ENCODE results near the gene TATDN3.
A peak's percentile ranks its signal among the peaks of the same experiment; 100 is the strongest.

Gene TATDN3

GRCh38 chr1:212847549-212847948, 55.9 kb downstream of the TATDN3 start, which contains the start of gene SPATA45:
TSS of gene SPATA45 (minus strand) at chr1:212847649. CDS start at chr1:212836149, 11,500 bp downstream.
- TF ChIP-seq EZH2 (IDR thresholded peaks at IDR 0.05; ENCODE audit: borderline replicate concordance, low read depth, low read length, severe bottlenecking) = no peak
- Histone ChIP-seq H3K36me3 (ENCODE audit: insufficient read depth, low read length) (no peaks in the 10 kb centered on the region), H2AFZ (ENCODE audit: low read depth, low read length) (no peak within 1 kb of the TSS), H3K27me3 (ENCODE audit: insufficient read depth, low read length, poor library complexity) (no peaks in the 10 kb centered on the region), H3K4me2 (ENCODE audit: insufficient read depth, low read length) (no peak within 1 kb of the TSS), H3K9ac (ENCODE audit: low read depth, low read length) (no peak within 1 kb of the TSS), H3K9me3 (ENCODE audit: insufficient read depth, low read length, severe bottlenecking) (peaks cover 4% of the 10 kb centered on the region), H3K4me1 (ENCODE audit: insufficient read depth, low read length) (no peaks in the 10 kb centered on the region), H3K4me3 (ENCODE audit: low read depth in 1 of 2, low read length in 2 of 2) (no peak within 1 kb of the TSS), H3K27ac (ENCODE audit: low read length) (no peak within 1 kb of the TSS), H3K79me2 (ENCODE audit: insufficient read depth, low read length) (no peaks in the 10 kb centered on the region), H4K20me1 (ENCODE audit: insufficient read depth, low read length) (no peaks in the 10 kb centered on the region)
- no peak for ATAC-seq (ENCODE audit: insufficient read depth, low read depth)
- no peak for DNase-seq

GRCh38 chr1:212852105-212852688, 60.5 kb downstream of the TATDN3 start:
- Histone ChIP-seq H3K9me3 (ENCODE audit: insufficient read depth, low read length, severe bottlenecking) (no peaks in the 10 kb centered on the region), H3K79me2 (ENCODE audit: insufficient read depth, low read length) (peaks cover 8% of the 10 kb centered on the region), H3K4me3 (ENCODE audit: low read depth in 1 of 2, low read length in 2 of 2) (no peak overlapping the region), H3K4me2 (ENCODE audit: insufficient read depth, low read length) (no peak overlapping the region), H3K9ac (ENCODE audit: low read depth, low read length) (no peak overlapping the region), H4K20me1 (ENCODE audit: insufficient read depth, low read length) (no peaks in the 10 kb centered on the region), H3K4me1 (ENCODE audit: insufficient read depth, low read length) (peaks cover 12% of the 10 kb centered on the region), H2AFZ (ENCODE audit: low read depth, low read length) (no peak overlapping the region), H3K36me3 (ENCODE audit: insufficient read depth, low read length) (peaks cover 4% of the 10 kb centered on the region; the same call in 1 of the 2 replicates), H3K27ac (ENCODE audit: low read length) (no peak overlapping the region), H3K27me3 (ENCODE audit: insufficient read depth, low read length, poor library complexity) (no peaks in the 10 kb centered on the region)
- ATAC-seq (ENCODE audit: insufficient read depth, low read depth) (no peak), DNase-seq (no peak)
- no peak for TF ChIP-seq CTCF (IDR thresholded peaks at IDR 0.05; ENCODE audit: borderline replicate concordance, extremely low read depth, low read length, poor library complexity, severe bottlenecking)
- no peak for TF ChIP-seq EZH2 (IDR thresholded peaks at IDR 0.05; ENCODE audit: borderline replicate concordance, low read depth, low read length, severe bottlenecking)

- TF ChIP-seq EZH2 (IDR thresholded peaks at IDR 0.05; ENCODE audit: borderline replicate concordance, low read depth, low read length, severe bottlenecking) (no peak), CTCF (IDR thresholded peaks at IDR 0.05; ENCODE audit: borderline replicate concordance, extremely low read depth, low read length, poor library complexity, severe bottlenecking) (no peak)
- H2AFZ ChIP-seq (ENCODE audit: low read depth, low read length) = no peak overlapping the region
- H3K4me3 ChIP-seq (ENCODE audit: low read depth in 1 of 2, low read length in 2 of 2) = no peak overlapping the region
- H3K27ac ChIP-seq (ENCODE audit: low read length) = no peak overlapping the region
- H3K4me1 ChIP-seq (ENCODE audit: insufficient read depth, low read length) = peaks cover 17% of the 10 kb centered on the region
- H3K9me3 ChIP-seq (ENCODE audit: insufficient read depth, low read length, severe bottlenecking) = no peaks in the 10 kb centered on the region
- H3K27me3 ChIP-seq (ENCODE audit: insufficient read depth, low read length, poor library complexity) = no peaks in the 10 kb centered on the region
- no peak overlapping the region for H3K4me2 ChIP-seq (ENCODE audit: insufficient read depth, low read length)
- H3K36me3 ChIP-seq (ENCODE audit: insufficient read depth, low read length) = peaks cover 4% of the 10 kb centered on the region; the same call in 1 of the 2 replicates
- no peaks in the 10 kb centered on the region for H4K20me1 ChIP-seq (ENCODE audit: insufficient read depth, low read length)
- DNase-seq = no peak
- no peak for ATAC-seq (ENCODE audit: insufficient read depth, low read depth)
- peaks cover 21% of the 10 kb centered on the region for H3K79me2 ChIP-seq (ENCODE audit: insufficient read depth, low read length)
- H3K9ac ChIP-seq (ENCODE audit: low read depth, low read length) = no peak overlapping the region
Observed at GRCh38 chr1:212853658-212854057, 62.0 kb downstream of the TATDN3 start.

- H3K9me3 ChIP-seq (ENCODE audit: insufficient read depth, low read length, severe bottlenecking) = no peaks in the 10 kb centered on the region
- H3K4me1 ChIP-seq (ENCODE audit: insufficient read depth, low read length) = peaks cover 46% of the 10 kb centered on the region
- no peaks in the 10 kb centered on the region for H4K20me1 ChIP-seq (ENCODE audit: insufficient read depth, low read length)
- ATAC-seq (ENCODE audit: insufficient read depth, low read depth) (no peak), DNase-seq (no peak)
- no peaks in the 10 kb centered on the region for H3K27me3 ChIP-seq (ENCODE audit: insufficient read depth, low read length, poor library complexity)
- H3K36me3 ChIP-seq (ENCODE audit: insufficient read depth, low read length) = peaks cover 13% of the 10 kb centered on the region
- H2AFZ ChIP-seq (ENCODE audit: low read depth, low read length) = peak overlapping the region; percentile 92; the same call in 1 of the 2 replicates
- no peak for TF ChIP-seq EZH2 (IDR thresholded peaks at IDR 0.05; ENCODE audit: borderline replicate concordance, low read depth, low read length, severe bottlenecking)
- TF ChIP-seq CTCF (IDR thresholded peaks at IDR 0.05; ENCODE audit: borderline replicate concordance, extremely low read depth, low read length, poor library complexity, severe bottlenecking) = no peak
- peak overlapping the region; percentile 80 for H3K27ac ChIP-seq (ENCODE audit: low read length)
- H3K4me3 ChIP-seq (ENCODE audit: low read depth in 1 of 2, low read length in 2 of 2) = peak overlapping the region; percentile 9 to 72; a peak in 3 of 4 replicates
- peak overlapping the region; percentile 66 for H3K9ac ChIP-seq (ENCODE audit: low read depth, low read length)
- peaks cover 49% of the 10 kb centered on the region for H3K79me2 ChIP-seq (ENCODE audit: insufficient read depth, low read length)
- H3K4me2 ChIP-seq (ENCODE audit: insufficient read depth, low read length) = peak overlapping the region; percentile 86
Observed at GRCh38 chr1:212856755-212857154, 65.1 kb downstream of the TATDN3 start.

Measured in DND-41 (cell line).